GM21723 (cell line): ENCODE results near the gene FAM170B.

ENCODE experiments used
- ATAC-seq: cut with Tn5 transposase; IDR thresholded peaks from one replicate; pipeline ENCODE4 v1.9.1; 2021; ENCODE audit warnings: mild to moderate bottlenecking, moderate library complexity; ENCODE audit not compliant: unreplicated experiment

FAM170B gene

GRCh38 chr10:49152663-49153062 lies 18.8 kb upstream of the FAM170B start:
- no peak for ATAC-seq

- ATAC-seq, result no peak
Observed at GRCh38 chr10:49152037-49152436, 18.2 kb upstream of the FAM170B start.

- ATAC-seq, result no peak
Observed at GRCh38 chr10:49151481-49151880, 17.7 kb upstream of the FAM170B start.

GRCh38 chr10:49151025-49151445 lies 17.2 kb upstream of the FAM170B start:
- ATAC-seq, result no peak

GRCh38 chr10:49150426-49150825 lies 16.6 kb upstream of the FAM170B start:
- ATAC-seq, result no peak

- no peak for ATAC-seq
Observed at GRCh38 chr10:49149881-49150280, 16.1 kb upstream of the FAM170B start.

GRCh38 chr10:49144058-49144720 lies 10.4 kb upstream of the FAM170B start:
- ATAC-seq, result no peak

- ATAC-seq, result no peak
Observed at GRCh38 chr10:49143249-49143648, 9.4 kb upstream of the FAM170B start.

GRCh38 chr10:49141541-49142332 lies 7.9 kb upstream of the FAM170B start:
- ATAC-seq, result no peak

GRCh38 chr10:49140304-49141177 lies 6.7 kb upstream of the FAM170B start:
- no peak for ATAC-seq

GRCh38 chr10:49139846-49140195 lies 6.0 kb upstream of the FAM170B start:
- ATAC-seq, result no peak

GRCh38 chr10:49139028-49139845 lies 5.4 kb upstream of the FAM170B start:
- no peak for ATAC-seq

GRCh38 chr10:49138361-49138891 lies 4.6 kb upstream of the FAM170B start:
- no peak for ATAC-seq

- no peak for ATAC-seq
Observed at GRCh38 chr10:49136525-49136924, 2.7 kb upstream of the FAM170B start.

- no peak for ATAC-seq
Observed at GRCh38 chr10:49135575-49136313, 1.9 kb upstream of the FAM170B start.

GRCh38 chr10:49134327-49134726 lies 506 bp upstream of the FAM170B start:
- no peak for ATAC-seq

- ATAC-seq, result no peak
Observed at GRCh38 chr10:49132362-49132737, 1.5 kb downstream of the FAM170B start.

- ATAC-seq, result no peak
Observed at GRCh38 chr10:49131507-49132361, 2.1 kb downstream of the FAM170B start.

- ATAC-seq, result no peak
Observed at GRCh38 chr10:49129376-49129775, 4.4 kb downstream of the FAM170B start.
